ENCODE measurements around the gene TERB1. TPM values are rescaled to one million over a fixed set of nuclear protein-coding genes. Genes with fewer than 3 reads are reported as not detected.
"Not testable (repeated sequence)": the region's sequence is repeated elsewhere in the genome, so short reads cannot be mapped to it uniquely, and the experiment has no call there.

TERB1 gene
- total RNA-seq, 2 experiments from 2014 or later, result 0.14 TPM; not detected in 1

- Mint-ChIP-seq H3K4me3 (no peak overlapping the region), H3K4me1 (ENCODE audit: low read depth) (no peaks in the 10 kb centered on the region), H3K36me3 (ENCODE audit: low read depth) (peaks cover 51% of the 10 kb centered on the region), H3K9me3 (no peaks in the 10 kb centered on the region), H3K27me3 (no peaks in the 10 kb centered on the region), H3K27ac (no peak overlapping the region)
- DNase-seq (no peak), ATAC-seq (no peak)
- CTCF ChIA-PET, result interaction anchor here (0.7 to 2.9 kb wide), 4 partner anchors 20 to 62 kb away, joined by 3 to 14 read pairs (median 4); partner anchors contain the start of genes DYNC1LI2 and NAE1
- POLR2A ChIA-PET, result interaction anchor here (0.6 to 0.8 kb wide), 2 partner anchors 12 to 18 kb away, joined by 3 read pairs; no protein-coding TSS in a partner anchor
- no peak for TF ChIP-seq CTCF (IDR thresholded peaks at IDR 0.05)
- intact Hi-C loops (cut with micrococcal nuclease), result no loop called here
Observed at GRCh38 chr16:66810391-66810790, 9.0 kb upstream of the TERB1 start.

GRCh38 chr16:66809765-66810164 lies 8.4 kb upstream of the TERB1 start:
- ATAC-seq, result no peak
- no peaks in the 10 kb centered on the region for H3K4me1 Mint-ChIP-seq (ENCODE audit: low read depth)

GRCh38 chr16:66802159-66802558 lies 775 bp upstream of the TERB1 start:
- no peak overlapping the region for H3K4me3 Mint-ChIP-seq
- POLR2A ChIA-PET, result interaction anchor here (0.6 to 2.7 kb wide), 2 partner anchors 11 to 292 kb away, joined by 3 to 5 read pairs; no protein-coding TSS in a partner anchor
- H3K9me3 Mint-ChIP-seq, result no peaks in the 10 kb centered on the region
- peaks cover 37% of the 10 kb centered on the region for H3K36me3 Mint-ChIP-seq (ENCODE audit: low read depth)
- DNase-seq (no peak), ATAC-seq (no peak)
- no peaks in the 10 kb centered on the region for H3K4me1 Mint-ChIP-seq (ENCODE audit: low read depth)
- no peak overlapping the region for H3K27ac Mint-ChIP-seq
- no peak for TF ChIP-seq CTCF (IDR thresholded peaks at IDR 0.05)
- intact Hi-C loops (cut with micrococcal nuclease), result no loop called here
- CTCF ChIA-PET, result interaction anchor here (0.8 to 1.0 kb wide), 3 partner anchors 28 to 31 kb away, joined by 3 read pairs; partner anchors contain the start of gene NAE1
- H3K27me3 Mint-ChIP-seq, result no peaks in the 10 kb centered on the region

More at GRCh38 chr16:66809765-66810164, 8.4 kb upstream of the TERB1 start:
- intact Hi-C loops (cut with micrococcal nuclease), result no loop called here
- no peak for DNase-seq
- H3K9me3 Mint-ChIP-seq, result no peaks in the 10 kb centered on the region
- POLR2A ChIA-PET, result no interaction called here
- TF ChIP-seq CTCF (IDR thresholded peaks at IDR 0.05), result no peak
- CTCF ChIA-PET, result interaction anchor here (1.9 to 2.9 kb wide), 2 partner anchors 20 to 58 kb away, joined by 5 to 14 read pairs; partner anchors contain the start of gene NAE1
- H3K4me3 Mint-ChIP-seq, result no peak overlapping the region
- H3K27me3 Mint-ChIP-seq, result no peaks in the 10 kb centered on the region
- H3K27ac Mint-ChIP-seq, result no peak overlapping the region
- H3K36me3 Mint-ChIP-seq (ENCODE audit: low read depth), result peaks cover 52% of the 10 kb centered on the region

- peaks cover 30% of the 10 kb centered on the region for H3K36me3 Mint-ChIP-seq (ENCODE audit: low read depth)
- no peaks in the 10 kb centered on the region for H3K4me1 Mint-ChIP-seq (ENCODE audit: low read depth)
- CTCF ChIA-PET, result interaction anchor here (1.0 to 1.8 kb wide), 2 partner anchors 30 to 49 kb away, joined by 4 read pairs; partner anchors contain the start of genes DYNC1LI2 and NAE1
- H3K4me3 Mint-ChIP-seq, result no peak overlapping the region
- no peaks in the 10 kb centered on the region for H3K27me3 Mint-ChIP-seq
- H3K9me3 Mint-ChIP-seq, result no peaks in the 10 kb centered on the region
- DNase-seq (no peak), ATAC-seq (no peak)
- TF ChIP-seq CTCF (IDR thresholded peaks at IDR 0.05), result no peak
- POLR2A ChIA-PET, result no interaction called here
- intact Hi-C loops (cut with micrococcal nuclease), result no loop called here
- no peak overlapping the region for H3K27ac Mint-ChIP-seq
Observed at GRCh38 chr16:66800856-66801255, 528 bp downstream of the TERB1 start.

GRCh38 chr16:66798161-66798560 lies 3.2 kb downstream of the TERB1 start:
- POLR2A ChIA-PET, result interaction anchor here (0.7 kb wide), 1 partner anchor 13 kb away, joined by 3 read pairs; no protein-coding TSS in a partner anchor
- Mint-ChIP-seq H3K9me3 (no peaks in the 10 kb centered on the region), H3K4me1 (ENCODE audit: low read depth) (no peaks in the 10 kb centered on the region), H3K36me3 (ENCODE audit: low read depth) (peaks cover 9% of the 10 kb centered on the region), H3K27me3 (no peaks in the 10 kb centered on the region), H3K4me3 (no peak overlapping the region), H3K27ac (no peak overlapping the region)
- CTCF ChIA-PET, result no interaction called here
- no peak for TF ChIP-seq CTCF (IDR thresholded peaks at IDR 0.05)
- DNase-seq, result no peak
- no peak for ATAC-seq
- intact Hi-C loops (cut with micrococcal nuclease), result no loop called here

GRCh38 chr16:66793984-66794383 lies 7.4 kb downstream of the TERB1 start:
- CTCF ChIA-PET, result interaction anchor here (2.6 kb wide), 1 partner anchor 37 kb away, joined by 9 read pairs; the partner anchor contains the start of gene NAE1
- ATAC-seq, POLR2A ChIA-PET: not testable (repeated sequence)

More at GRCh38 chr16:66793984-66794383, 7.4 kb downstream of the TERB1 start:
- H3K27me3 Mint-ChIP-seq; intact Hi-C loops (cut with micrococcal nuclease); H3K4me1 Mint-ChIP-seq (ENCODE audit: low read depth); H3K27ac Mint-ChIP-seq; H3K36me3 Mint-ChIP-seq (ENCODE audit: low read depth); H3K9me3 Mint-ChIP-seq; DNase-seq; H3K4me3 Mint-ChIP-seq: not testable (repeated sequence)
